Liver (tissue), 9 donors: ENCODE results near the gene AREG. TPM values are rescaled to one million over a fixed set of nuclear protein-coding genes. Genes with fewer than 3 reads are reported as not detected.

ENCODE experiments used
- DNase-seq: peaks from one replicate; pipeline ENCODE4 v3.0.0-alpha.2; 2017; ENCODE audit warnings: low spot score
- H3K27ac ChIP-seq, 2 donors: one replicate each; pipeline ENCODE4 v1.7.0; 2013; ENCODE audit warnings: inconsistent platforms in 2 of 2, low read length in 2 of 2, control low read depth in 1 of 2, low read depth in 1 of 2, mild to moderate bottlenecking in 1 of 2
- H3K27me3 ChIP-seq, 4 donors: one replicate each; pipeline versions ENCODE4 v1.6.1 to v1.7.0; 2013; ENCODE audit warnings: low read length in 3 of 4, inconsistent platforms in 1 of 4, mild to moderate bottlenecking in 1 of 4, moderate library complexity in 1 of 4; ENCODE audit not compliant: control insufficient read depth in 4 of 4, insufficient read depth in 4 of 4
- H3K36me3 ChIP-seq, 4 donors: one replicate each; pipeline versions ENCODE4 v1.6.1 to v1.7.0; 2013; ENCODE audit warnings: low read length in 3 of 4, mild to moderate bottlenecking in 3 of 4, low read depth in 1 of 4, moderate library complexity in 1 of 4; ENCODE audit not compliant: control insufficient read depth in 4 of 4, insufficient read depth in 3 of 4
- H3K4me1 ChIP-seq, 4 donors: one replicate each; pipeline versions ENCODE4 v1.6.1 to v1.7.0; 2013; ENCODE audit warnings: low read length in 3 of 4, mild to moderate bottlenecking in 3 of 4, moderate library complexity in 1 of 4; ENCODE audit not compliant: control insufficient read depth in 4 of 4, insufficient read depth in 4 of 4
- H3K4me3 ChIP-seq, 3 donors: one replicate each; pipeline versions ENCODE4 v1.6.1 to v1.7.0; 2013; ENCODE audit warnings: low read length in 3 of 3, control low read depth in 1 of 3, low read depth in 1 of 3, mild to moderate bottlenecking in 1 of 3
- H3K9ac ChIP-seq, 2 donors: one replicate each; pipeline ENCODE4 v1.7.0; 2013; ENCODE audit warnings: low read length in 2 of 2, mild to moderate bottlenecking in 2 of 2, moderate library complexity in 2 of 2, control low read depth in 1 of 2, low read depth in 1 of 2
- H3K9me3 ChIP-seq, 4 donors: one replicate each; pipeline versions ENCODE4 v1.6.1 to v1.7.0; 2013; ENCODE audit warnings: low read length in 3 of 4; ENCODE audit not compliant: control insufficient read depth in 4 of 4
- ATF3 ChIP-seq: IDR thresholded peaks from 2 replicates; pipeline ENCODE4 v1.6.1; 2016; ENCODE audit warnings: antibody characterized with exemption
- CTCF ChIP-seq: fragments of 150-350 bp; IDR thresholded peaks from 2 replicates; pipeline ENCODE4 v1.5.1; 2017; ENCODE audit warnings: improper control_type of control experiment, low read depth, low read length; ENCODE audit not compliant: missing input control
- EGR1 ChIP-seq, 2 donors: IDR thresholded peaks; 2 replicates each; pipeline ENCODE4 v1.6.1; 2016 to 2018; ENCODE audit warnings: antibody characterized with exemption in 2 of 2, low read depth in 2 of 2
- FOXA1 ChIP-seq: IDR thresholded peaks from 2 replicates; pipeline ENCODE4 v1.6.1; 2016; ENCODE audit warnings: antibody characterized with exemption
- FOXA2 ChIP-seq: IDR thresholded peaks from 2 replicates; pipeline ENCODE4 v1.6.1; 2016; ENCODE audit warnings: antibody characterized with exemption
- GABPA ChIP-seq, 2 donors: IDR thresholded peaks in 1 of 2; conservative IDR thresholded peaks in 1 of 2; 2 replicates each; pipeline ENCODE4 v1.6.1; 2016; ENCODE audit warnings: antibody characterized with exemption in 2 of 2, mild to moderate bottlenecking in 1 of 2, moderate library complexity in 1 of 2
- HNF4A ChIP-seq, 2 donors: conservative IDR thresholded peaks; 2 replicates each; pipeline ENCODE4 v1.6.1; 2016; ENCODE audit warnings: antibody characterized with exemption in 2 of 2, mild to moderate bottlenecking in 2 of 2
- HNF4G ChIP-seq: IDR thresholded peaks from 2 replicates; pipeline ENCODE4 v1.6.1; 2016; ENCODE audit warnings: antibody characterized with exemption
- JUND ChIP-seq, 2 donors: IDR thresholded peaks; 2 replicates each; pipeline ENCODE4 v1.6.1; 2016; ENCODE audit warnings: antibody characterized with exemption in 2 of 2
- MAX ChIP-seq: IDR thresholded peaks from 2 replicates; pipeline ENCODE4 v1.6.1; 2016; ENCODE audit warnings: antibody characterized with exemption
- NR2F2 ChIP-seq: IDR thresholded peaks from 2 replicates; pipeline ENCODE4 v1.6.1; 2016; ENCODE audit warnings: antibody characterized with exemption
- RAD21 ChIP-seq, 2 donors: IDR thresholded peaks; 2 replicates each; pipeline ENCODE4 v1.6.1; 2016; ENCODE audit warnings: antibody characterized with exemption in 2 of 2, mild to moderate bottlenecking in 2 of 2
- REST ChIP-seq: IDR thresholded peaks from 2 replicates; pipeline ENCODE4 v1.6.1; 2016; ENCODE audit warnings: antibody characterized with exemption, mild to moderate bottlenecking
- RXRA ChIP-seq, 2 donors: IDR thresholded peaks; 2 replicates each; pipeline ENCODE4 v1.6.1; 2017 to 2018; ENCODE audit warnings: antibody characterized with exemption in 2 of 2, mild to moderate bottlenecking in 1 of 2
- SP1 ChIP-seq: IDR thresholded peaks from 2 replicates; pipeline ENCODE4 v1.6.1; 2018; ENCODE audit warnings: antibody characterized with exemption, mild to moderate bottlenecking
- YY1 ChIP-seq: IDR thresholded peaks from 2 replicates; pipeline ENCODE4 v1.6.1; 2016; ENCODE audit warnings: antibody characterized with exemption, mild to moderate bottlenecking
- WGBS: extraction: QIAGEN DNeasy Blood & Tissue Kit; methylation state at CpG from one replicate; pipeline ENCODE4 v1.1.7; 2013; 5-methylcytosine and 5-hydroxymethylcytosine counted together
- polyA plus RNA-seq, 2 donors: library from polyadenylated mRNA; stranded (reverse) in 1 of 2; unstranded in 1 of 2; fragments of 200-250 nt in 1 of 2; fragments of >200 nt in 1 of 2; fragmentation: Nextera tagmentation in 1 of 2; extraction: Ambion mirVana in 1 of 2; gene quantifications; one replicate each; pipeline versions ENCODE4 v1.2.1 to v1.2.3, GENCODE V29; 2013 to 2015
- total RNA-seq, 2 donors: library from RNA; depleted of rRNA; stranded (reverse); fragments of >200 nt; gene quantifications; one replicate each; pipeline ENCODE4 v1.2.3, GENCODE V29; 2014
- donor health status: healthy.
- donor health status: healthy.
- donor health status: healthy.
- donor health status: healthy.
- donor health status: healthy.

AREG gene
- total and polyA plus RNA-seq, 4 donors: 0.06 to 0.71 TPM; not detected in 2

- Histone ChIP-seq H3K27me3 (no peaks in the 10 kb centered on the region), H3K36me3 (no peaks in the 10 kb centered on the region), H3K4me3 (no peak overlapping the region), H3K27ac (no peak overlapping the region), H3K9ac (no peak overlapping the region), H3K9me3 (no peaks in the 10 kb centered on the region), H3K4me1 (peaks cover 0 to 2% (median 0%) of the 10 kb centered on the region in 4 donors)
- no peak for DNase-seq
- no peak for TF ChIP-seq GABPA (IDR thresholded peaks at IDR 0.05 in 1 of 2, conservative IDR thresholded peaks at IDR 0.05 in 1 of 2)
- TF ChIP-seq SP1: no peak
- TF ChIP-seq FOXA2: no peak
- TF ChIP-seq NR2F2: no peak
- 90% methylated on average over 3 of the region's 3 CpGs for whole genome bisulfite sequencing
Observed at GRCh38 chr4:74437866-74438265, 7.1 kb upstream of the AREG start.

- no peak for TF ChIP-seq NR2F2
- no peak for TF ChIP-seq REST
- no peak for TF ChIP-seq HNF4G
- no peak for TF ChIP-seq CTCF
- no peak for TF ChIP-seq RXRA (IDR thresholded peaks at IDR 0.05)
- no peak for TF ChIP-seq YY1
- no peak for TF ChIP-seq FOXA1
- no peak for TF ChIP-seq SP1
- no peak for DNase-seq
Observed at GRCh38 chr4:74438661-74439060, 6.3 kb upstream of the AREG start.

GRCh38 chr4:74439952-74440351 lies 5.0 kb upstream of the AREG start:
- Histone ChIP-seq H3K27me3 (no peaks in the 10 kb centered on the region), H3K4me3 (no peak overlapping the region), H3K4me1 (peaks cover 0 to 4% (median 1%) of the 10 kb centered on the region in 4 donors), H3K9ac (no peak overlapping the region), H3K36me3 (no peaks in the 10 kb centered on the region), H3K9me3 (no peaks in the 10 kb centered on the region), H3K27ac (no peak overlapping the region)
- WGBS: 89% methylated on average over 7 of the region's 7 CpGs
- DNase-seq: no peak
- TF ChIP-seq HNF4A (conservative IDR thresholded peaks at IDR 0.05): no peak
- TF ChIP-seq JUND (IDR thresholded peaks at IDR 0.05): no peak
- TF ChIP-seq NR2F2: no peak
- TF ChIP-seq REST: no peak
- TF ChIP-seq RXRA (IDR thresholded peaks at IDR 0.05): no peak
- TF ChIP-seq YY1: no peak
- no peak for TF ChIP-seq RAD21 (IDR thresholded peaks at IDR 0.05)
- TF ChIP-seq ATF3: no peak
- no peak for TF ChIP-seq FOXA1
- no peak for TF ChIP-seq CTCF
- TF ChIP-seq HNF4G: no peak
- no peak for TF ChIP-seq FOXA2
- no peak for TF ChIP-seq EGR1 (IDR thresholded peaks at IDR 0.05; ENCODE audit: low read depth in 2 of 2)
- no peak for TF ChIP-seq MAX
- TF ChIP-seq SP1: no peak

More at GRCh38 chr4:74438661-74439060, 6.3 kb upstream of the AREG start:
- no peaks in the 10 kb centered on the region for H3K9me3 ChIP-seq
- H3K27ac ChIP-seq: no peak overlapping the region
- peaks cover 0 to 1% (median 0%) of the 10 kb centered on the region in 4 donors for H3K4me1 ChIP-seq
- no peak overlapping the region for H3K9ac ChIP-seq
- WGBS: 92% methylated on average over 1 of the region's 1 CpG
- H3K36me3 ChIP-seq: no peaks in the 10 kb centered on the region
- no peak overlapping the region for H3K4me3 ChIP-seq
- H3K27me3 ChIP-seq: no peaks in the 10 kb centered on the region
